Mesodermal cell (in vitro differentiated cells): ENCODE measurements around the gene TAS2R7.
"Not testable (repeated sequence)": the region's sequence is repeated elsewhere in the genome, so short reads cannot be mapped to it uniquely, and the experiment has no call there.

Source experiments
- H3K27ac ChIP-seq: 2 replicates; pipeline ENCODE4 v1.7.0; 2013; ENCODE audit warnings: mild to moderate bottlenecking, low read depth, low read length, moderate library complexity; ENCODE audit not compliant: severe bottlenecking
- H3K36me3 ChIP-seq: 2 replicates; pipeline ENCODE4 v1.7.1; 2013; ENCODE audit warnings: mild to moderate bottlenecking, low read length, moderate library complexity; ENCODE audit not compliant: control insufficient read depth, insufficient read depth
- H3K4me1 ChIP-seq: one replicate; pipeline ENCODE4 v1.7.1; 2013; ENCODE audit warnings: mild to moderate bottlenecking, low read length; ENCODE audit not compliant: insufficient read depth, control insufficient read depth, poor library complexity, severe bottlenecking
- H3K4me3 ChIP-seq: 2 replicates; pipeline ENCODE4 v1.7.0; 2013; ENCODE audit warnings: low read length, control low read depth, mild to moderate bottlenecking; ENCODE audit not compliant: insufficient read depth, poor library complexity, severe bottlenecking; ENCODE audit errors: extremely low read depth
- H3K9me3 ChIP-seq: 2 replicates; pipeline ENCODE4 v1.7.1; 2013; ENCODE audit warnings: mild to moderate bottlenecking, low read length, moderate library complexity; ENCODE audit not compliant: control insufficient read depth
- WGBS, 2 experiments: methylation state at CpG; one replicate each; pipeline ENCODE4 v1.1.5; 2013; ENCODE audit warnings: missing lambda C conversion rate in 2 of 2; ENCODE audit not compliant: insufficient coverage in 2 of 2; 5-methylcytosine and 5-hydroxymethylcytosine counted together

The TAS2R7 gene

DNA sequence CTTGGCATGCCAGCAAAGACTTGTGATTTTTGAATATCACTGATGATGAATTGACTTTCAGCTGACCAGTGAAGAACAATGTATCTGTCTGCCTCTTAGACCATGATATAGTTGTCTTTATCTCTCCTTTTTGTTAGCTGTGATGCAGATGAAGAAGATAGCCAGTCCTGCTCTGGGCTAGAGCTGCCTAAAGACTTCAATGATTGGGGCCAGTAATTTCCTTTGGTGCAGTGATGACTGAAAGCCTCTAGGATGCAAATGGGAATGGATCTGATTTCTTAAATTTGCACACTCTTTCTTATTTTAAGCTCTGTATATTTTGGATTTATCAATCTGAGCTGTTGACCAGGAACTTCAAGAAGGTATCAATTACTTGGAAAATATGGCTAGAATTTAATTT is 7.6 kb upstream of the TAS2R7 start, which contains the start of gene TAS2R9:
TSS of gene TAS2R9 (minus strand) at position 101 of the 400 bp plus-strand sequence. CDS start at position 8, 93 bp downstream.
- no peaks in the 10 kb centered on the region for H3K36me3 ChIP-seq
- no peaks in the 10 kb centered on the region for H3K4me1 ChIP-seq
- no peak within 1 kb of the TSS for H3K4me3 ChIP-seq
- no peaks in the 10 kb centered on the region for H3K9me3 ChIP-seq
- no peak within 1 kb of the TSS for H3K27ac ChIP-seq

DNA sequence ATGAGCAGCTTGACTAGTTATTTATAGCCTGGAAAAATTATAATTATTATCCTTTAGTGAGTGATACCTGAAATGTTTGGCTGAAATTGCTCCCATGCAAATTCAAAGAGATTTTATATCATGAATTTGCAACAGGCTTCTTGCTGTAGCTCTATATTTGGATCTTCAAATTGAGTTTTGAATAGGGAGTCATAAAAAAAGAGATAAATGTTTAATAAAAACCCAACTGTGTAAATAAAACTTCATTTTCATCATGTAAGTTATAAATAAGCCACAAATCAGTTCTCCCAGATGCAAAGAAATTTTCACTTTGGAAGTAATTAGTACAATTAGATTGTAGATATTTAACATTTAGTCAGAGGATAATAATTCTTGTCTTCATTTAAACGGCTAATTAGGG is 4.8 kb upstream of the TAS2R7 start, which contains the start of gene TAS2R8:
TSS of gene TAS2R8 (minus strand) at position 101 of the 400 bp plus-strand sequence. CDS start 306 bp downstream, outside the sequence.
- WGBS, 2 experiments, result no CpG with 5 or more reads among the region's 1 CpG
- Histone ChIP-seq H3K4me1 (no peaks in the 10 kb centered on the region), H3K27ac (no peak within 1 kb of the TSS)

GRCh38 chr12:10801741-10802140 is 686 bp downstream of the TAS2R7 start:
- no peak overlapping the region for H3K4me3 ChIP-seq
- H3K36me3 ChIP-seq, result no peaks in the 10 kb centered on the region
- H3K4me1 ChIP-seq, result no peaks in the 10 kb centered on the region
- no peak overlapping the region for H3K27ac ChIP-seq
- WGBS, 2 experiments, result 80 to 81% methylated on average over 3 to 4 of the region's 5 CpGs
- H3K9me3 ChIP-seq, result no peaks in the 10 kb centered on the region

More for the DNA sequence above, 4.8 kb upstream of the TAS2R7 start, which contains the start of gene TAS2R8:
- Histone ChIP-seq H3K36me3 (no peaks in the 10 kb centered on the region), H3K4me3 (no peak within 1 kb of the TSS), H3K9me3 (no peaks in the 10 kb centered on the region)

GRCh38 chr12:10794222-10794621 is 8.2 kb downstream of the TAS2R7 start:
- Histone ChIP-seq H3K27ac (no peak overlapping the region), H3K36me3 (no peaks in the 10 kb centered on the region), H3K9me3 (no peaks in the 10 kb centered on the region), H3K4me1 (no peaks in the 10 kb centered on the region), H3K4me3 (no peak overlapping the region)
- WGBS, 2 experiments, result 80 to 89% methylated on average over 1 of the region's 2 CpGs

DNA sequence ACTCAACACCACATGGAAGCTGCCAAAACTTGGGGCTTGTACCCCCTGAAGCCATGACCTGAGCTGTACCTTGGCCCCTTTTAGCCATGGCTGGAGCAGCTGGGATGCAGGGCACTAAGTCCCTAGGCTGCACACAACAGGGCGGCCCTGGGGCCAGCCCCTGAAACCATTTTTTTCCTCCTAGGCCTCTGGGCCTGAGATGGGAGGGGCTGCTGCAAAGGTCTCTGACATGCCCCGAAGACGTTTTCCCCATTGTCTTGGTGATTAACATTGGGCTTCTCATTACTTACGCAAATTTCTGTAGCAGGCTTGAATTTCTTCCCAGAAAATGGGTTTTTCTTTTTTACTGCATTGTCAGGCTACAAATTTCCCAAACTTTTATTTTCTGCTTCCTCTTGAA is 10.7 kb downstream of the TAS2R7 start:
- not testable (repeated sequence) for H3K36me3 ChIP-seq, H3K27ac ChIP-seq, H3K9me3 ChIP-seq, H3K4me1 ChIP-seq, H3K4me3 ChIP-seq
- 76 to 83% methylated on average over 4 of the region's 4 CpGs for WGBS, 2 experiments

DNA sequence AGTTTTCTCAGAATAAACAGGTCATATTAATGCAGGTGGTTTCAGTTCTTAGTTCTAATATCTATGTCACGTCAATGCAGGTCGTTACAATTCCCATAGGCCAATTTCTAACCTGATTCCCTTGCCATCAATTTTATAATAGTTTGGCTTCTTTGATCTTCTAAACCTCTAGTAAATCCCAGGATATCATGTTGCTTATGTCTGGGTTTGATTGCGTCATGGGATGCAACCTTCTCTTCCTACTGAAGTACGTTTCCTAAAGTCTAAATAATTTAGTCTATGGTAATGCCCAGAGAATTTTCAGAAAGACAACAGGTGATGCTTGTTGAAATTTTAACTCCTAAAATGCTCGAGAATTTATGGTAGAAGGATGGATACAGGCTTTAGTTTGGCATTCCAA is 19.2 kb downstream of the TAS2R7 start:
- H3K4me3 ChIP-seq, result no peak overlapping the region
- no peaks in the 10 kb centered on the region for H3K4me1 ChIP-seq
- 86 to 100% methylated on average over 1 to 3 of the region's 5 CpGs for WGBS, 2 experiments
- H3K27ac ChIP-seq, result no peak overlapping the region
- no peaks in the 10 kb centered on the region for H3K9me3 ChIP-seq
- H3K36me3 ChIP-seq, result no peaks in the 10 kb centered on the region

GRCh38 chr12:10779103-10779502 is 23.3 kb downstream of the TAS2R7 start:
- Histone ChIP-seq H3K4me1 (no peaks in the 10 kb centered on the region), H3K4me3 (no peak overlapping the region), H3K36me3 (no peaks in the 10 kb centered on the region), H3K27ac (no peak overlapping the region), H3K9me3 (no peaks in the 10 kb centered on the region)
- 83 to 85% methylated on average over 1 to 2 of the region's 2 CpGs for WGBS, 2 experiments

DNA sequence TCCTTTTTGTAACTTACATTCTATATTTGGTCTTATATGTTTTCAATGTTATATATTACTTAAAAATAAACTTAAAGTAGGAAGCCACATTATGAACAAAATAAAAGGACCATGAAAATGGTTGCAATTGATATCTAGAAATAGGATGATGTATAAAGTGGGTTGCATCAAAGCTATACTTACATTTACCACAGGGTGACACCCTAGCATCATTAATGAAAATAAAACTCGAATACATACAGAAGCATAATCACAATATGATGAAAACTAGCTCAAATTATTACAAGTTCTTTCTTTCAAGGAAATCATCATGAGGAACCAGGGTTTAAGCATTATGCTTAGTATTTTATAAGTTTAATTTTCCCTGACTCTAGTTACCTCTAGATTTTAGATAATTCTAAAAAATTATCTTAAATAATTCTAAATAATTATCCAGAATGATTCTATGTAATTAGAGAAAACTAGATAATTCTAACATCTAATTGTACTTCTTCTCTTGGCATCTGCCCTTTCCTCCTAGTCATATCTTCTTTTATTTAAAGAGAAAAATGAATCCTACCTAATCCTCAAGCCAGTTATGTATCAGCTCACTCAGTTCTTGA is 31.2 kb downstream of the TAS2R7 start:
- H3K36me3 ChIP-seq, result no peaks in the 10 kb centered on the region
- H3K27ac ChIP-seq, result no peak overlapping the region
- WGBS, 2 experiments, result no CpG with 5 or more reads among the region's 1 CpG
- no peaks in the 10 kb centered on the region for H3K4me1 ChIP-seq
- no peak overlapping the region for H3K4me3 ChIP-seq
- H3K9me3 ChIP-seq, result no peaks in the 10 kb centered on the region

GRCh38 chr12:10759657-10760056 is 42.8 kb downstream of the TAS2R7 start:
- peaks cover 9% of the 10 kb centered on the region for H3K9me3 ChIP-seq
- H3K27ac ChIP-seq, result no peak overlapping the region
- no peaks in the 10 kb centered on the region for H3K4me1 ChIP-seq
- no peaks in the 10 kb centered on the region for H3K36me3 ChIP-seq
- H3K4me3 ChIP-seq, result no peak overlapping the region
- WGBS, 2 experiments, result 80 to 100% methylated on average over 1 of the region's 2 CpGs

- Histone ChIP-seq H3K27ac (no peak overlapping the region), H3K36me3 (no peaks in the 10 kb centered on the region), H3K4me1 (no peaks in the 10 kb centered on the region), H3K4me3 (no peak overlapping the region), H3K9me3 (peaks cover 9% of the 10 kb centered on the region)
- 88 to 89% methylated on average over 3 to 4 of the region's 4 CpGs for WGBS, 2 experiments
Measured at GRCh38 chr12:10756194-10756593, 46.2 kb downstream of the TAS2R7 start.

DNA sequence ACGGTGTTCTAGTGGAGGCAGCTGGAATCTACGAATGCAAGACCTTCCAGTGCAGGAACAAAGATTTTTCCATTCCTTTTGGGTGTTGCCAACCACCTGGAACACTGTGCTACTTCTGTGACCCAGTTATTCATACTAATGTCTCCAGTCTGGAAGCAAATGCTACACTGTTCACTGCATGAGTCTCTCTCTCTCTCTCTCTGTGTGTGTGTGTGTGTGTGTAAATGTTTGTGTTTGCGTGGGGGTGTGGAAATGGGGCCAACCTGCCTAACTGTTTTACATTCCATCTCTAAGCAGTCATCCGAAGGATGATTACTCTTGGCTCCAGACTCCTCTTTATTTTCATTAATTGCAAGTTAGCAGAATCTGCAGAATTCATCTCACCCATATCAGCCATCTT is 49.4 kb downstream of the TAS2R7 start:
- Histone ChIP-seq H3K4me3 (no peak overlapping the region), H3K4me1 (peaks cover 4% of the 10 kb centered on the region), H3K9me3 (peaks cover 9% of the 10 kb centered on the region), H3K27ac (no peak overlapping the region), H3K36me3 (no peaks in the 10 kb centered on the region)
- 81 to 98% methylated on average over 3 of the region's 4 CpGs for WGBS, 2 experiments
